A673 (cell line): ENCODE measurements around the gene SLC15A5.

Source experiments
- EZH2 ChIP-seq: fragments of 200-600 bp; sonication (generic); IDR thresholded peaks from 2 replicates; pipeline ENCODE4 v1.6.1; 2017; ENCODE audit warnings: borderline replicate concordance, low read depth, mild to moderate bottlenecking, mixed read lengths, antibody characterized with exemption, low read length; ENCODE audit not compliant: poor library complexity, severe bottlenecking
- TF ChIP-seq, protein P1 (sequence below): fragments of 300-800, 200-600 bp; sonication (generic); conservative IDR thresholded peaks from 2 replicates; pipeline ENCODE4 v1.5.1; 2017; ENCODE audit warnings: low read depth, mild to moderate bottlenecking, antibody characterized with exemption, low read length, moderate library complexity, mixed read lengths

GRCh38 chr12:16198884-16199283 is 78.6 kb downstream of the SLC15A5 start:
- TF ChIP-seq, protein P1, sequence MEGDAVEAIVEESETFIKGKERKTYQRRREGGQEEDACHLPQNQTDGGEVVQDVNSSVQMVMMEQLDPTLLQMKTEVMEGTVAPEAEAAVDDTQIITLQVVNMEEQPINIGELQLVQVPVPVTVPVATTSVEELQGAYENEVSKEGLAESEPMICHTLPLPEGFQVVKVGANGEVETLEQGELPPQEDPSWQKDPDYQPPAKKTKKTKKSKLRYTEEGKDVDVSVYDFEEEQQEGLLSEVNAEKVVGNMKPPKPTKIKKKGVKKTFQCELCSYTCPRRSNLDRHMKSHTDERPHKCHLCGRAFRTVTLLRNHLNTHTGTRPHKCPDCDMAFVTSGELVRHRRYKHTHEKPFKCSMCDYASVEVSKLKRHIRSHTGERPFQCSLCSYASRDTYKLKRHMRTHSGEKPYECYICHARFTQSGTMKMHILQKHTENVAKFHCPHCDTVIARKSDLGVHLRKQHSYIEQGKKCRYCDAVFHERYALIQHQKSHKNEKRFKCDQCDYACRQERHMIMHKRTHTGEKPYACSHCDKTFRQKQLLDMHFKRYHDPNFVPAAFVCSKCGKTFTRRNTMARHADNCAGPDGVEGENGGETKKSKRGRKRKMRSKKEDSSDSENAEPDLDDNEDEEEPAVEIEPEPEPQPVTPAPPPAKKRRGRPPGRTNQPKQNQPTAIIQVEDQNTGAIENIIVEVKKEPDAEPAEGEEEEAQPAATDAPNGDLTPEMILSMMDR: no peak
- TF ChIP-seq EZH2: no peak
